ENCODE measurements around the gene DYNC1I1.

DYNC1I1 gene

DNA sequence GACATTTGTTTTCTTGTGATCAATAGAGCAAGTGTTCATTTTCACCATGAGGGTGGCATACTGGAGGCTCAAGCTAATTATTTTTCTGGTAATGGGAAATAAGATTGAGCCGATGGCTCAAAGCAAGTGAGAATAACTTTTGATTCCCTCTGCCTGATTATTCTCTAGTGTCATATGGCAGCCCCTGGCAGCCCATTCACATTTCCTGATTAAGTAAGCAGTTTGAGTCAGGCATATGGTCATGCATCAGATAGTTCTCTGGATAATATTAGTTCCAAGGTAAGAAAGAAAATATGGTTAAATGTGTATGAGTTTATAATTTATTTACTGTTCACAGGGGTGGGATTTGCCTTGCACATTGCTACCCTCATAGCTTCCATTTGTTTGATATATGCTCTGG lies 109.2 kb downstream of the DYNC1I1 start:
- H3K27me3 Mint-ChIP-seq = peaks cover 0 to 5% of the 10 kb centered on the region in 2 donors
- H3K4me3 Mint-ChIP-seq = no peak overlapping the region
- peaks cover 0 to 2% of the 10 kb centered on the region in 2 donors for H3K9me3 Mint-ChIP-seq
- H3K4me1 Mint-ChIP-seq (ENCODE audit: low read depth in 2 of 2) = no peaks in the 10 kb centered on the region
- ATAC-seq (replicated peaks) (no peak), DNase-seq (no peak)
- no peaks in the 10 kb centered on the region for H3K36me3 Mint-ChIP-seq (ENCODE audit: insufficient read depth)
- no peak overlapping the region for H3K27ac Mint-ChIP-seq

DNA sequence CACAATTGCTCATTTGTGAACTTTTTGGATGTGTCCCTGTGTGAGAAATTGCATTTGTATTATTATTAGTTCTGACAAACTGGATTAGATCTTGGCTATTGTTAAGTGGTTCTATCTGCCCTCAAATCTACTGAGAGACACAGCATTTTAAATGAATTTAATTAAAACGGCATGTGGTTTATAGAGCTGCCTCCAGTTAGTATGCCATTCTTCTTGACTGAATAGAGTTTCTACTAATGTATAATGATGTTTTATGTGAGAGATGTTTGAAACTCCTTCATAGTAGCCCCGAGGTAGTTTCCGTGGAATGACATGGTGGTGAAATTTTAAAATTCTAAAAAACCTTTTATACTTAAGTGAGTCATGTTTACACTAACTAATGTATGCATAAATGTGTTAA lies 110.9 kb downstream of the DYNC1I1 start:
- peaks cover 0 to 2% of the 10 kb centered on the region in 2 donors for H3K9me3 Mint-ChIP-seq
- no peak for DNase-seq
- no peak for ATAC-seq (replicated peaks)
- no peaks in the 10 kb centered on the region for H3K4me1 Mint-ChIP-seq (ENCODE audit: low read depth in 2 of 2)
- no peaks in the 10 kb centered on the region for H3K36me3 Mint-ChIP-seq (ENCODE audit: insufficient read depth)
- H3K4me3 Mint-ChIP-seq = no peak overlapping the region
- peaks cover 0 to 5% of the 10 kb centered on the region in 2 donors for H3K27me3 Mint-ChIP-seq
- no peak overlapping the region for H3K27ac Mint-ChIP-seq

DNA sequence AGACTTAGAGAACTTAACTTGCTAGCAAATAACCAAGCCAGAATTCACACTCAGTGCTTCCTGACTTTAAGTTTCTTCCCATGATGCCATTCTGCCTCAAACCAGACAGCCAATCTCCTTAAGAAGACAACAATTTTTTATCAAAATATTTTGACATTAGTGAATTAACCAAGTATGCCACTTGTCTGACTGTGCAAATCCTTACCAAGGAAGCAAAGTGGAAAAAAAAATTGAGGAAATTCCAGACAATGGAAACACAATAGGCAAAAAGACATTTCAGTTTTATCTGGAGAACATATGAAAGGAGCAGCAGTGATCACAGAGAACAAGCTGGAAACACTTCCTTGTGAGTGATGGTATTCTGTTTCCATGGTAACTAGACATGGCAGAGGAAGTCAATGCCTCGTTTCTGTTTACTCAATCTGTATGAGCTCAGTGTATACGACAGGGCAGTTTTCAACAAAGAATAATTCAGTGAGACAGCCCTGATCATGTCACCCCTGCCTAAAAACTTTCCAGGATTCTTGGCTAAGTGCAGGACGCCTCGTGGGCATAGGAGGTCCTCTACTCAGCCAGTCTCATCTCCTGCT lies 114.2 kb downstream of the DYNC1I1 start:
- H3K4me1 Mint-ChIP-seq (ENCODE audit: low read depth in 2 of 2) = no peaks in the 10 kb centered on the region
- DNase-seq = no peak
- ATAC-seq (replicated peaks) = no peak
- H3K36me3 Mint-ChIP-seq (ENCODE audit: insufficient read depth) = no peaks in the 10 kb centered on the region
- H3K27ac Mint-ChIP-seq = no peak overlapping the region
- H3K9me3 Mint-ChIP-seq = peaks cover 0 to 2% of the 10 kb centered on the region in 2 donors
- no peak overlapping the region for H3K4me3 Mint-ChIP-seq
- H3K27me3 Mint-ChIP-seq = peaks cover 5 to 7% of the 10 kb centered on the region in 2 donors

GRCh38 chr7:95893484-95893883 lies 121.1 kb downstream of the DYNC1I1 start:
- no peak for DNase-seq
- Mint-ChIP-seq H3K36me3 (ENCODE audit: insufficient read depth) (no peaks in the 10 kb centered on the region), H3K4me1 (ENCODE audit: low read depth in 2 of 2) (no peaks in the 10 kb centered on the region), H3K9me3 (peaks cover 0 to 2% of the 10 kb centered on the region in 2 donors), H3K27me3 (peaks cover 0 to 21% of the 10 kb centered on the region in 2 donors), H3K4me3 (no peak overlapping the region), H3K27ac (no peak overlapping the region)
- no peak for ATAC-seq (replicated peaks)

- no peak for ATAC-seq (replicated peaks)
These were observed 125.3 kb downstream of the DYNC1I1 start for GRCh38 chr7:95897557-95898251.

GRCh38 chr7:95899919-95900513 lies 127.7 kb downstream of the DYNC1I1 start:
- H3K4me1 Mint-ChIP-seq (ENCODE audit: low read depth in 2 of 2) = no peaks in the 10 kb centered on the region
- ATAC-seq (replicated peaks) (no peak), DNase-seq (no peak)
- H3K36me3 Mint-ChIP-seq (ENCODE audit: insufficient read depth) = no peaks in the 10 kb centered on the region
- no peaks in the 10 kb centered on the region for H3K9me3 Mint-ChIP-seq
- H3K27me3 Mint-ChIP-seq = peaks cover 0 to 14% of the 10 kb centered on the region in 2 donors
- H3K27ac Mint-ChIP-seq = no peak overlapping the region
- no peak overlapping the region for H3K4me3 Mint-ChIP-seq

More at GRCh38 chr7:95897557-95898251, 125.3 kb downstream of the DYNC1I1 start:
- Mint-ChIP-seq H3K9me3 (no peaks in the 10 kb centered on the region), H3K36me3 (ENCODE audit: insufficient read depth) (no peaks in the 10 kb centered on the region), H3K4me3 (no peak overlapping the region), H3K4me1 (ENCODE audit: low read depth in 2 of 2) (no peaks in the 10 kb centered on the region), H3K27me3 (peaks cover 0 to 14% of the 10 kb centered on the region in 2 donors), H3K27ac (no peak overlapping the region)
- no peak for DNase-seq

- Mint-ChIP-seq H3K27ac (no peak overlapping the region), H3K4me1 (ENCODE audit: low read depth in 2 of 2) (no peaks in the 10 kb centered on the region), H3K36me3 (ENCODE audit: insufficient read depth) (no peaks in the 10 kb centered on the region), H3K27me3 (peaks cover 0 to 14% of the 10 kb centered on the region in 2 donors), H3K9me3 (no peaks in the 10 kb centered on the region), H3K4me3 (no peak overlapping the region)
- ATAC-seq (replicated peaks) = no peak
- DNase-seq = no peak
These were observed 128.7 kb downstream of the DYNC1I1 start for GRCh38 chr7:95901006-95901405.

- Mint-ChIP-seq H3K27me3 (peaks cover 7 to 16% of the 10 kb centered on the region in 2 donors), H3K4me1 (ENCODE audit: low read depth in 2 of 2) (no peaks in the 10 kb centered on the region), H3K36me3 (ENCODE audit: insufficient read depth) (no peaks in the 10 kb centered on the region), H3K4me3 (no peak overlapping the region), H3K9me3 (no peaks in the 10 kb centered on the region), H3K27ac (no peak overlapping the region)
- DNase-seq (no peak), ATAC-seq (replicated peaks) (no peak)
These were observed 131.7 kb downstream of the DYNC1I1 start for GRCh38 chr7:95904099-95904498.

- DNase-seq = no peak
- no peaks in the 10 kb centered on the region for H3K9me3 Mint-ChIP-seq
- H3K36me3 Mint-ChIP-seq (ENCODE audit: insufficient read depth) = no peaks in the 10 kb centered on the region
- H3K4me3 Mint-ChIP-seq = no peak overlapping the region
- no peaks in the 10 kb centered on the region for H3K4me1 Mint-ChIP-seq (ENCODE audit: low read depth in 2 of 2)
- no peak for ATAC-seq (replicated peaks)
- H3K27ac Mint-ChIP-seq = no peak overlapping the region
- H3K27me3 Mint-ChIP-seq = peaks cover 12 to 27% of the 10 kb centered on the region in 2 donors
These were observed 132.8 kb downstream of the DYNC1I1 start for GRCh38 chr7:95905167-95905566.

DNA sequence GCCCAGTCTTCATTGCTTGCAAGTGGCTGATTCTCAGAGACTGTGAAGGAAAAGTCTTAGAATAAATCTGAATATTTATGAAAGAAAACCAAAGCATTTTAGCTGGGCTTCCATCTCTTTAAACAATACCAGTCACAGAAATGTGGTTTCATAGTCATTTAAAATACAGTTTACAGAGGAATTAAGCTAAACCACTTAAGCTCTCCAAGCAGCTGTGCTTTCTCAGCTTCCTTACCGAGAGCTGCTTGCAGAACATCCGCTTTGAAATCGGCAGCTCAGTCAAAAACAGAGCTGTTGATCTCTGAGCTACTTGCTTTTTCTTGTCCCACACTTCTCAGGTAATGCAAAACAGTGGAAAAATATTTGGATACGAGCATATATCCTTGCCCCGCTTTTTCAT lies 134.5 kb downstream of the DYNC1I1 start:
- H3K4me3 Mint-ChIP-seq = no peak overlapping the region
- H3K27ac Mint-ChIP-seq = no peak overlapping the region
- no peaks in the 10 kb centered on the region for H3K36me3 Mint-ChIP-seq (ENCODE audit: insufficient read depth)
- DNase-seq (no peak), ATAC-seq (replicated peaks) (no peak)
- no peaks in the 10 kb centered on the region for H3K9me3 Mint-ChIP-seq
- H3K27me3 Mint-ChIP-seq = peaks cover 24 to 40% of the 10 kb centered on the region in 2 donors
- H3K4me1 Mint-ChIP-seq (ENCODE audit: low read depth in 2 of 2) = no peaks in the 10 kb centered on the region

- no peaks in the 10 kb centered on the region for H3K36me3 Mint-ChIP-seq (ENCODE audit: insufficient read depth)
- H3K4me3 Mint-ChIP-seq = no peak overlapping the region
- DNase-seq = no peak
- no peak for ATAC-seq (replicated peaks)
- peaks cover 24 to 40% of the 10 kb centered on the region in 2 donors for H3K27me3 Mint-ChIP-seq
- no peaks in the 10 kb centered on the region for H3K9me3 Mint-ChIP-seq
- no peaks in the 10 kb centered on the region for H3K4me1 Mint-ChIP-seq (ENCODE audit: low read depth in 2 of 2)
- no peak overlapping the region for H3K27ac Mint-ChIP-seq
These were observed 135.0 kb downstream of the DYNC1I1 start for GRCh38 chr7:95907337-95907736.

GRCh38 chr7:95908499-95908898 lies 136.1 kb downstream of the DYNC1I1 start:
- H3K27me3 Mint-ChIP-seq = peaks cover 28 to 44% of the 10 kb centered on the region in 2 donors
- no peaks in the 10 kb centered on the region for H3K36me3 Mint-ChIP-seq (ENCODE audit: insufficient read depth)
- H3K4me1 Mint-ChIP-seq (ENCODE audit: low read depth in 2 of 2) = no peaks in the 10 kb centered on the region
- H3K4me3 Mint-ChIP-seq = no peak overlapping the region
- H3K9me3 Mint-ChIP-seq = no peaks in the 10 kb centered on the region
- no peak overlapping the region for H3K27ac Mint-ChIP-seq
- DNase-seq = no peak
- no peak for ATAC-seq (replicated peaks)

DNA sequence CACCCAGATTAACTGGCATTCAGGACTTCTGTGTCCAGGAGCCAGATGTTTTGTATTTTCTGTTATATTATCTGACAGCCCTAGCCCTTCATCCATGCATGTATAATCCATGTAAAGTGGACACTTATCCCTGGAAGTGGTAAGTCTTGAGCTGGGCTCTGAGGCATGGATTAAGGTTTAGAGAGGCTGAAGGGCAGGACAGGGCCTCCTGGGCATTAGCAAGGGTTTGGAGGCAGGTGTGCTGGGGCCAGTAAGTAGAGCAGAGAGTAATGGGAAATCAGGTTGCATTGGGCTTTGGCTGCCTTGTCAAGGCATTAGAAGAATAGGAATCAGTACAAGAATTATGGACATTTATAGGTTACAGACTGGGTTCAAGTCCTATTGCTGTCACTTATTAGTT lies 138.0 kb downstream of the DYNC1I1 start:
- DNase-seq (no peak), ATAC-seq (replicated peaks) (no peak)
- Mint-ChIP-seq H3K4me1 (ENCODE audit: low read depth in 2 of 2) (no peaks in the 10 kb centered on the region), H3K27me3 (peaks cover 42 to 49% of the 10 kb centered on the region in 2 donors), H3K36me3 (ENCODE audit: insufficient read depth) (no peaks in the 10 kb centered on the region), H3K9me3 (no peaks in the 10 kb centered on the region), H3K27ac (no peak overlapping the region), H3K4me3 (no peak overlapping the region)

- no peak for ATAC-seq (replicated peaks)
- no peaks in the 10 kb centered on the region for H3K9me3 Mint-ChIP-seq
- H3K36me3 Mint-ChIP-seq (ENCODE audit: insufficient read depth) = no peaks in the 10 kb centered on the region
- no peak overlapping the region for H3K27ac Mint-ChIP-seq
- DNase-seq = no peak
- H3K4me1 Mint-ChIP-seq (ENCODE audit: low read depth in 2 of 2) = peaks cover 0 to 3% of the 10 kb centered on the region in 2 donors
- H3K27me3 Mint-ChIP-seq = peaks cover 30 to 35% of the 10 kb centered on the region in 2 donors
- H3K4me3 Mint-ChIP-seq = no peak overlapping the region
These were observed 143.4 kb downstream of the DYNC1I1 start for GRCh38 chr7:95915731-95916130.
